Measurements from ENCODE around the gene EXOSC6.
"Not testable (repeated sequence)": the region's sequence is repeated elsewhere in the genome, so short reads cannot be mapped to it uniquely, and the experiment has no call there.

Gene EXOSC6

DNA sequence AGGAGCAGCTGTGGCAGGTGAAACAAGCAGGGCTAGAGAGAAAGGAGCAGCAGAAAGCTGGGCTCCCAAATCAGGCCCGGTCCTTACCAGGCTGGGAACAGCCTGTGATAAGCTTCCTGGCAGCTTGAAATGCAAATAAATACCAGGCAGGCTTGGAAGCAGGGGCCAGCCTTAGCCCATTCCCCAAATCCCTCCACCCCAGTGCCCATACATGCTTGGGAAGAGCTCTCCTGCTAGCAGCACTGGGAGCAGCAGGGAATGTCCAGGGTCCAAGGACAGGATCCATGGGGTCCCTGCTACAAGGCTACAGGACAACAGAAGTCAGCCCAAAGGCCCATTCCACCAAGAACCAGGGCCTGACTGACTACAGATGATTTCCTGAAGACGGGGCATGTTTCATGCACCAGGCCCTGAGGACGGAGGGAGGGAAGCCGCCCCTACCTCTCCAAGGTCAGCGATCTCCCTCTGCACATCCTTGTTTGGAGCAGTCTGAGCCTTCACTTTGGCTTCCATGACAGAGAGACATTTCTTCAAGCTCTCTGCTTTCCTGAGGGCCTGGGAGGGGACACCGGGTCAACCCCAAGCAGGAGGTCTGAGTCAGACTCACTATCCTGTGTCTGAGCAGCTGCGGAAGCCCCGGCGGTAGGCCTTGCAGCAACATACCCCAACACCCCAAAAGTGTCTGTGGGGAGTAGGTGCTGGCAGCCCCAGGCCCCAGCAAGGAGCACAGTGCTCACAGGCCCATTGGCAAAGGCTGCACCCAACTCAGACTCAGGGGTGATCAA lies 2.6 kb upstream of the EXOSC6 start:
- no peak for DNase-seq

DNA sequence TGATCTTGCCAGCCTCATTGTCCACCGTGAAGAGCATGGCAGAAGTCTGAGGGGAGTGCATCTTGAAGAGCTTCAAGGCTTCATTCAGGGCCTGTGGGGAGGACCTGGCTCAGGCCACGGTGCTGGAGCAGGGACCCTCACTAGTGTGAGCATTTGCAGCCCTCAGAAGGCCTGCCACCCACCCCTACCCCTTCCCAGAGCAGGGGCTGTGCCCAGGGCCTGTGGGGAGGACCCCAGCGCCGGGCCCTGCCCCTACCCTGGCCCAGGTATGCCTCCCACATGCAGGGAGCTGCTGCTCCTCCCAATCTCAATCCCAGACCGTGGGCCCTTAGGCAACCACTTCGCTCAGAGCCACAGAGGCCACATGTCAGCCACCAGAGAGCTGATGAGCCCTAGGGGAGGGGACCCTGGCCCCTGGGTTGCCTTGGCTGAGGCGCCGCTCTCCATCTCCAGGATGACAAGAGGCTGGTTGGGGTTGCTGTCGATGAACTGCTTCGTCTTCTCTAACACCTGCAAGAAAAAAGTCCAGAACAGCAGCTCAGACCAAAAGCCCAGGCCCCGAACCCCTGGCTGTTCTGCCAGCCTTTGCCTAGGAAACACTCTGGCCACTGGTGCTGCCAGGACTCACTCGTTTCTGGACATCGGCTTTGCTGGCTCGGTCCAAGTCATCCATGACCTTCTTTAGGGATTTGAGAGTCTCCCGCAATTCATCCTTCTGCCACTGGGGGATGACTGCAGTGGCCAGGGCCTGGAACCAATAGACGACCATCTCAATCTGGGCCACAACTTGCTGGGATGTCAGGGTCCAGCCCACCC lies 1.8 kb upstream of the EXOSC6 start:
- peak; percentile 28 for DNase-seq

DNA sequence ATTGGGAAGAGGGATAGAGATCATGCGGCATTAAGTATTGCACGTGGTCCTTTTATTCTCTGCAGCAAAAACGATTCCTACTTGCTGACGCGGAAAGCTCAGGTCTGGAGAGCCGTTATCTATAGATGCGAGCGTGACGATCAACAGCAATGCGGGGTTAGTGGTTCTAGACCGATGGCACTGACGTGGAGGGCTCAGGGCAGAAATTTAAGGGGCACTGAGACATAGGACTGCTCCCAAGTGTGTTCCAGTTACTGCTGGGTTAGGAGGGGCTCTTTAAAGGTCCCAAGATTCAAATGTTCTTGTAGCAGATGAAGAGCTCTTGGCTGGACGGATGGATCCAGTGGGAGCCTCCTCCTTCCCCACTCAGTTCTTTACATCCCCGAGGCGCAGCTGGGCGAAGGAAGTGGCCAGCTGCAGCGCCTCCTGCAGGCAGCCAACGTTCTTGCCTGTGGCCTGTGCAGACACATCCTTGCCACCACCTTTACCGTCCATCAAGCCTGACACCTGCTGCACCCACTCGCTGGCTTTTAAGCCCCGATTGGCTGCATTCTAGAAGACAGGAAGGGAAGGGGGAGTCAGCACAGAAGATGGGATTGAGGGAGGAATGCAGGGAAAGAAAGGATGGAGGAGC lies 732 bp upstream of the EXOSC6 start:
- DNase-seq: no peak

DNA sequence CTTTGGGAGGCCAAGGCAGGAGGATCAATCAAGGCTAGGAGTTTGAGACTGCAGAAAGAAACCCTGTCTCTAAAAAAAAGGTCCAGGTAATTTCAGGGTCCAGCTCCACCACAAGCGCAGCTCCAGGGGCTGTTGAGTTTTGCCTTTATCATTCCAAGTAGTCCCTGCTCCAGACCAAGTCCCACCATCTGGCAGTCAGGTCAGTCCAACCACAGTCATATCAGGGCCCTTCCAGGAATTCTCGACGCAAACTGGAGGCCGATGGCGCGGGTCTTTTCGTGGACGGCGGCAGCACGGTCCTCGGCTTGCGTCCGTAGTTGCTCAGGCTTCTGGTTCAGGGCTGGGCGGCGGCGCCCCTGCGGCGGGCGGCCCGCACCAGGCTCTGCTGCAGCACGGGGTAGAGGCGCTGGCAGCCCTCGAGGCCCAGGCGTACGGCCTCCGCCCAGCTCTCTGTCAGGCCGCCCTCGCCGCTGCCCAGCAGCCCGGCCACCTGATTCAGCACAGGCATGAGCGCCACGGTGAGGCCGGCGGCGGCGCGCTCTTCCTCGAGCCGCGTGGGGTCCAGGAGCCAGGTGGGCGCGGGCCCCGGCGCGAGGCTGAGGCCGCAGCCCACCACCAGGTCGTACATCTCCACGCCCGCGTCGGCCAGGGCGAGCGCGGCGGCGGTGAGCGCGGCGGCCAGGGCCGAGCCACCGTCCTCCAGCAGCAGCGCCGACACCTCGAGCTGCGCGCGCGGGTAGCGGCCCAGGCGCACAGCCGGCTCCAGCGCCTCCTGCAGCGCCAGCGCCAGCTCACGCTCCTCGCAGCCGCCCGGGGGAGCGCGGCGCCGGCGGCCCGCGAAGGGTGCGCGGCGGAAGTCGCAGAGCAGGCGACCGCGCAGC lies 752 bp downstream of the EXOSC6 start:
- peak; percentile 29 for DNase-seq

DNA sequence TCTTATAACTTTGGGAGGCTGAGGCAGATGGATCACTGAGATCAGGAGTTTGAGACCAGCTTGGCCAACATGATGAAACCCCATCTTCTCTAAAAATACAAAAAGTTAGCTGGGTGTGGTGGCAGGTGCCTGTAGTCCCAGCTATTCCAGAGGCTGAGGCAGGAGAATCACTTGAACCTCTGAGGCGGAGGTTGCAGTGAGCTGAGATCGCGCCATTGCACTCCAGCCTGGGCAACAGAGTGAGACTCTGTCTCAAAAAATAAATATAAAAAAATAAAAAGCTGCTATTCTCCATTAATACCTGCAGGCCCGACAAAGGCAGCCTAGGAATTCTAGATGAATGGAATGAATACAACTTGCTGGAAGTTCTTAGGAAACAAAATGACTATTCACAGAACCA lies 2.0 kb downstream of the EXOSC6 start:
- DNase-seq: not testable (repeated sequence)

DNA sequence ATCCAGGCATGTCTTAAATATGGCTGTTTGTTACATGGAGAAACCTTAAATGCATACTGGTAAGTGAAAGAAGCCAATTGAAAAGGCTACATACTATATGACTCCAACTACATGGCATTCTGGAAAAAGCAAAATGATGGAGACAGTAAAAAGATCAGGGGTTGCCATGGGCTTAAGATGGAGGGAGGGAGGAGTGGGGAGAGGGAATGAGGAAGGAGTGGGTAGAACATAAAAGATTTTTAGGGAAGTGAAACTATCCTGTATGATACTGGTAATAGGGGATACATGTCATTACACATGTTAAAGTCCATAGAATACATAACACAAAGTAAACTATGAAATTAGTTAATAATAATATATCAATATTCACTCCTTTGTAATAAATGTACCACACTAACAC lies 13.0 kb downstream of the EXOSC6 start:
- DNase-seq: not testable (repeated sequence)

DNA sequence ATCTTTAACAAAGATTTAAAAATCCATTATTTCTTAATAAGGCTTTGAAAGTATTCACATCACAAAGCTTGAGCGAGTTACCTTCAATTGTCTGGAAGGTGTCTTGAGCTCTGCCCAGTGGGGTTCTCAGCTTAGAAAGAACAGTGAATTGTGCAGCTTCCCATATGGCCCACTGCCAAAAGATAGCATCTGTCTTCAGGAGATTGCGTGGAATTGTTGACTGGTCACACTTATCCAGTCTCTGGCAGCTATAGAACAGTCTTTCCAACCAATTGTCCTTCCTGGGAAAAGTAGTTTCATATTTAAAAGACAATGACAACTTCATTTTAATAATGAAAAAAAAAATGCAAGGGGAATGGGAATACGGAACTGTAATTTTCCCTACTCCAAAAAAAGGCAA lies 19.9 kb downstream of the EXOSC6 start:
- DNase-seq: not testable (repeated sequence)

DNA sequence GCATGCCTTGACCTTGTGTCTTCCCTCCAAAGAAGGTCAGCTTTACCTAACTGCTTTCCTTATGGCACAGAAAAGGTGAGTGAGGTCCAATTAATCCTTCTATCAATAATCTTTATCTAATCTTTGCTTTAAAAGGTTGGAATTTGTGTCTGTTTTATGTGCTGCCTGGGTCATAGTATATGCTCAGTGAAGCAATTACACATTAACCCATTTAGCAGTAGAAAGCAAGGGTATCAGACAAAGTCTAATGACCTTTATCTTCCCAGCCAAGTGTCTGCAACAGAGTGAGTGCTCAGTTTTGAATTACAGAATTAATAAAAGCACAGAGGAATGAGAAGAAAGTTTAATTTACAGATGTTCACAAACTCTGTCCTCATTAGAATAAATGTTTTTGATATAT lies 25.7 kb downstream of the EXOSC6 start:
- DNase-seq: not testable (repeated sequence)

DNA sequence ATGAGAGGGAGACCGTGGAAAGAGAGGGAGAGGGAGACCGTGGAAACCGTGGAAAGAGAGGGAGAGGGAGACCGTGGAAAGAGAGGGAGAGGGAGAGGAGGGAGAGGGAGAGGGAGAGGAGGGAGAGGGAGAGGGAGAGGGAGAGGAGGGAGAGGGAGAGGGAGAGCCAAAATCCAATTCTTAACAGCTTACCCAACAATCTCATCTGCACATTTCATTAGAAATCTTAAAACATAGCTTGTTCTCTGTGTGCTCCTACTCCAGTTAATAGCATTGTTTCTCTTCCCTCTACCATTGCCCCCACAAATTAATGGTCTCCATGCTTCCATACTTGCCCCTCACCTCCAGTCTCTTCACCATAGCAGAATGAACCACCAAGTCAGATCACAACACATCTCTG lies 26.3 kb downstream of the EXOSC6 start:
- DNase-seq: not testable (repeated sequence)

DNA sequence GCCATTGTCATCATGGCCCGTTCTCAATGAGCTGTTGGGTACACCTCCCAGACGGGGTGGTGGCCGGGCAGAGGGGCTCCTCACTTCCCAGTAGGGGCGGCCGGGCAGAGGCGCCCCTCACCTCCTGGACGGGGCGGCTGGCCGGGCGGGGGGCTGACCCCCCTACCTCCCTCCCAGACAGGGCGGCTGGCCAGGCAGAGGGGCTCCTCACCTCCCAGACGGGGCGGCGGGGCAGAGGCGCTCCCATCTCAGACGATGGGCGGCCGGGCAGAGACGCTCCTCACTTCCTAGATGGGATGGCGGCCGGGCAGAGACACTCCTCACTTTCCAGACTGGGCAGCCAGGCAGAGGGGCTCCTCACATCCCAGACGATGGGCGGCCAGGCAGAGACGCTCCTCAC lies 27.1 kb downstream of the EXOSC6 start:
- not testable (repeated sequence) for DNase-seq

DNA sequence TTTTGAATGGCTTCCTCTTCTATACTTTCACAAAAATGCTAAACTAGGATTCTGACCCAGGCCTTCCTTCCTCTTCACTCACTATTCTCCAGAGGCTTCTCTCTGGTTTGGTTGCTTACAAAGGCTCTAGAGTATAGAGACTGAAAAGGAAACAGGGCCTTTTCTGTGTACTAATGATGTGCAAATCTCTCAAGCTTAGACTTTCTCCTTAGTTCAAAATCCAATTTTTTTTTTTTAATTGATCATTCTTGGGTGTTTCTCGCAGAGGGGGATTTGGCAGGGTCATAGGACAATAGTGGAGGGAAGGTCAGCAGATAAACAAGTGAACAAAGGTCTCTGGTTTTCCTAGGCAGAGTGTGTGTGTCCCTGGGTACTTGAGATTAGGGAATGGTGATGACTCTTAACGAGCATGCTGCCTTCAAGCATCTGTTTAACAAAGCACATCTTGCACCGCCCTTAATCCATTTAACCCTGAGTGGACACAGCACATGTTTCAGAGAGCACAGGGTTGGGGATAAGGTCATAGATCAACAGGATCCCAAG lies 27.7 kb downstream of the EXOSC6 start:
- DNase-seq: not testable (repeated sequence)

DNA sequence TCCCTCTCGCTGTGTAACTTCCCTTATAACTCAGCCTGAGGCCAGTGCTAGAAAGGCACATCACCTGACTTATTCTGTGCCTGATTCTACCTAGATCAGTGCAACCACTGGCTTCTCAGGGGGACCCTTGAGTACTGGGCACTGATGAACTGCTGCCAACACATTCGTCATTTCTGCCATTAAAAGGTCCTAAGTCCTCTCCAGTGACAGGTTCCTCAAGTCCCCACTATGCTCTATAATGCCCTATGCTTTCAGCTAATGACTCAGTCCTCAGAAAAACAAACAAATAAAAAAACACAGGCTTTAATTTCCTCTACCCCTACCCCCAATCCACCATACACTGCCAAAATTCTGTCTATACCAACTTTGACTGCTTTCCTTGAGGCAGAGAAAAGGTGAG lies 28.5 kb downstream of the EXOSC6 start:
- not testable (repeated sequence) for DNase-seq

DNA sequence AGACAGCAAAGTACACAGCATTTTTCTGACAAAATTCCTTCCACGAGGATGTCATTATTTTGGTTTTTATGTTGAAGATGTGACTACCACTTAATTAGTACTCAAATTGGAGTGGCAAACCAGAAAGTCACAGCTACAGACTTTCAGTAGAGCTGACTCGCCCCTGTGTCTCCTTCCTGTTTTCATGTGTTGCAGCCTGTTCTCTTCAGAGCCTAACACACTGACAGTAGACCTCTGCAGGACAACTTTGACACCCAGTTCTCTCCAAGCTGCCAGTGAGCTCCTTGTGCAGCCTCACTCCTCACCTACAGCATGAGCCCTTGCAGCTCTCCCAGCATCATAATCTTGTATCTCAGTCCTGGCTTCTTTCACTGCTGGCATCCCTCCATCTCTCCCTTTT lies 29.2 kb downstream of the EXOSC6 start:
- DNase-seq: not testable (repeated sequence)

DNA sequence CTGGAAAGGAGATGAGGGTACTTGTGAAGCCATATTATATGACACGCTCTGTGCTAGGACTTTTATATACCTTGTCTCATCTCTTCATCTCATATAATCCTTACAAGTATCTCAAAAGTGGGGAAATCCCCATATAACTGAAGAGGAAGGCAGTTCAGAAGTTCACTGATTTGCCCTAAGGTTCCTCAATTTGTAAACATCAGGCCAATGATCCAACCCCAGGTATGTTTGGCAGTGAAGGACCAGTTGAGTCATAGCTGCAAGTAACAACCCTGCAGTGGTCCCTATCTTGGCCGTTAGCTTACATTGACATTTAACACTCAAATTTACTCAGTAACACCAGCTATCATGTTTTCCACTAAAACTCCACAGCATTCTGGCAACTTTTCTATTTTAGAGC lies 33.2 kb downstream of the EXOSC6 start:
- not testable (repeated sequence) for DNase-seq

DNA sequence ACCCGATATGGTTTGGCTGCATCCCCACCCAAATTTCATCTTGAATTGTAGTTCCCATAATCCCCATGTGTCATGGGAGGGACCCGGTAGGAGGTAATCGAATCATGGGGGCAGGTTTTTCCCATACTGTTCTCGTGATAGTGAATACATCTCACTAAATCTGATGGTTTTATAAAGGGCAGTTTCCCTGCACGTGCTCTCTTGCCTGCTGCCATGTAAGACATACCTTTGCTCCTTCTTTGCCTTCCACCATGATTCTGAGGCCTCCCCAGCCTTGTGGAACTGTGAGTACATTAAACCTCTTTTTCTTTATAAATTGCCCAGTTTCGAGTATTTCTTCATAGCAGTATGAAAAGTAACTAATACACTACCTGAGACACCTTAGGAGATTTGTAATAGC lies 45.4 kb downstream of the EXOSC6 start:
- DNase-seq: not testable (repeated sequence)

DNA sequence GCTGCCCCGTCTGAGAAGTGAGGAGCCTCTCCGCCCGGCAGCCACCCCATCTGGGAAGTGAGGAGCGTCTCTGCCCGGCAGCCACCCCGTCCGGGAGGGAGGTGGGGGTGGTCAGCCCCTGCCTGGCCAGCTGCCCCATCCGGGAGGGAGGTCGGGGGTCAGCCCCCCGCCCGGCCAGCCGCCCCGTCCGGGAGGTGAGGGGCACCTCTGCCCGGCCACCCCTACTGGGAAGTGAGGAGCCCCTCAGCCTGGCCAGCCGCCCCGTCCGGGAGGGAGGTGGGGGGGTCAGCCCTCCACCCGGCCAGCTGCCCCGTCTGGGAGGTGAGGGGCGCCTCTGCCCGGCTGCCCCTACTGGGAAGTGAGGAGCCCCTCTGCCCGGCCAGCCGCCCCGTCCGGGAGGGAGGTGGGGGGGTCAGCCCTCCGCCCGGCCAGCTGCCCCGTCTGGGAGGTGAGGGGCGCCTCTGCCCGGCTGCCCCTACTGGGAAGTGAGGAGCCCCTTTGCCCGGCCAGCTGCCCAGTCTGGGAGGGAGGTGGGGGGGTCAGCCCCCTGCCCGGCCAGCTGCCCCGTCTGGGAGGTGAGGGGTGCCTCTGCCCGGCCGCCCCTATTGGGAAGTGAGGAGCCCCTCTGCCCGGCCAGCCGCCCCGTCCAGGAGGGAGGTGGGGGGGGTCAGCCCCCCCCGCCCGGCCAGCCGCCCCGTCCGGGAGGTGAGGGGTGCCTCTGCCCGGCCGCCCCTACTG lies 46.9 kb downstream of the EXOSC6 start:
- DNase-seq: not testable (repeated sequence)

DNA sequence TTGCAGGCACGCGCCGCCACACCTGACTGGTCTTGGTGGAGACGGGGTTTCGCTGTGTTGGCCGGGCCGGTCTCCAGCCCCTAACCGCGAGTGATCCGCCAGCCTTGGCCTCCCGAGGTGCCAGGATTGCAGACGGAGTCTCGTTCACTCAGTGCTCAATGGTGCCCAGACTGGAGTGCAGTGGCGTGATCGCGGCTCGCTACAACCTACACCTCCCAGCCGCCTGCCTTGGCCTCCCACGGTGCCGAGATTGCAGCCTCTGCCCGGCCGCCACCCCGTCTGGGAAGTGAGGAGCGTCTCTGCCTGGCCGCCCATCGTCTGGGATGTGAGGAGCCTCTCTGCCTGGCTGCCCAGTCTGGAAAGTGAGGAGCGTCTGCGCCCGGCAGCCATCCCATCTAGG lies 47.7 kb downstream of the EXOSC6 start:
- DNase-seq: not testable (repeated sequence)

DNA sequence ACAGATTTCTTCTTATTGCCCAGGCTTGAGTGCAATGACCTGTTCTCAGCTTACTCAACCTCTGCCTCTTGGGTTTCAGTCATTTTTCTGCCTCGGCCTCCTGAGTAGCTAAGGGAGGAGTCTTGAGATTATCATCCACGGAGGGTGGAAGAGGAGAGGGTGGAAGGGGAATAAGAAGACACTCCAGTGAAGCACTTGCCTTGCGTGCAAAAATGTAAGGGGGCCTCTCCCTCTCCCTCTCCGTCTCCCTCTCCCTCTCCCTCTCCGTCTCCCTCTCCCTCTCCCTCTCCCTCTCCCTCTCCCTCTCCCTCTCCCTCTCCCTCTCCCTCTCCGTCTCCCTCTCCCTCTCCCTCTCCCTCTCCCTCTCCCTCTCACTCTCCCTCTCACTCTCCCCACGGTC lies 48.2 kb downstream of the EXOSC6 start:
- DNase-seq: not testable (repeated sequence)

DNA sequence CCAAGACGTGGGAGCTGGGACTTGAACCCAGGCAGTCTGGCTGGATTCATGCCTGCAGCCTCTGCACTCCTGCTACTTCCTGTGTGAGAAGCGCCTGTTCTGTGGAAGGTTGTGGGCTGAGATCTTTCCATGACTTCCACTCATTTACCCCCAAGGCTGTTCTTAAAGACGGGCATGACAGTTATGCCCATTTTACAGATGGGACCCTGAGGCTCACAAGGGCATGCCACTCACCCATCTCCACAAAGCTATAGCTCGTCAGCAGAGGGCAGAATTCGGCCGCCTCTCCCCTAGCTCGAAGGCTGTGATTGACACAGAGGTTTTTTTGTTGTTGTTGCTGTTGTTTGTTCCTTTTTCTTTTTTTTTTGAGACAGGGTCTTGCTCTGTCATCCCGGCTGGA lies 51.7 kb downstream of the EXOSC6 start:
- not testable (repeated sequence) for DNase-seq

DNA sequence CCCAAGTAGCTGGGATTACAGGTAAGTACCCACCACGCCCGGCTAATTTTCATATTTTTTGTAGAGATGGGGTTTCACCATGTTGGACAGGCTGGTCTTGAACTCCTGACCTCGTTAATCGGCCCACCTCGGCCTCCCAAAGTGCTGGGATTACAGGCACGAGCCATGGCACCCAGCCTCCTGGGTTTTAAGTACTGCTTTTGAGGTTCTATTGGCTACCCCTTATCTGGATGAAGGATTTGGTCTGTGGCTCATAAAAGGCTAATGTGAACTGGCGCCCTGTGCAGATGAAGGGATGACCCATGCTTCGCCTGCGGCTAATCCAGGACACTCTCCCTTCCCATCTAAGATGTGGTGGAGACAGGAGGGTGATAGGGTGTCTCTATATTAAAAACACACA lies 52.6 kb downstream of the EXOSC6 start:
- DNase-seq: not testable (repeated sequence)

DNA sequence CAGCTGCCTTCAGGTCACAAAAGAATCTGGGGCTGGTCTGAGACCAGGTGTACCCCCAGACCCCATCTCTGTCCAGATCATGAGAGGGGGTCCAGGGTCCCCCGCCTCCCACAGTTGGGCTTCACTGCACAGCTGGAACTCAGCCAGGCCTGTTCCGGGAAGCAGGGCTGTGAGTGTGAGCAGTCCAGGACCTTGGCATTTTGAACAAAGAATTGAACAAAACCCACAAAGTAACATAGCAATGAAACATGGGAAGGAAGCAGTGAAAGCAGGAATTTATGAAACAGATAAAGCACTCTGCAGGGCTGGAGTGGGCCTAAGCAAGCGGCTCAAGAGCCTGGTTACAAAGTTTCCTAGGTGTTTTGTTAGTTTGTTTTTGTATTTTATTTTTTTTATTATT lies 53.1 kb downstream of the EXOSC6 start:
- DNase-seq: not testable (repeated sequence)

DNA sequence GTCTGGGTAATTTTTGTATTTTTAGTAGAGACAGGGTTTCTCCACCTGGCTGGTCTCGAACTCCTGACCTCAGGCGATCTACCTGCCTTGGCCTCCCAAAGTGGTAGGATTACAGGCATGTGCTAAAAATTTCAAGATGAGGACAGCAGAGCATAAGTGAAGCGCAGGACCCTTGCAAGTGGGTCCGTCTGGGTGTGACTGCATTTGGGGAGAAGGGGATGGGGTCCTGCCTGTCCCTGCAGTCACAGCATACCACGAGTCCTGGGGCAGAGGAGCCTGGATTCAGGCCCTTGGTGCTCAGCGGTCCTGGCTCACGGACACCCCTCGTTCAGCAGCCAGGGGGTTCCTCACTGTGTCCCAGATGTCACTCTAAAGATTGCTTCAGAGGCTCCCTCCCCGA lies 53.5 kb downstream of the EXOSC6 start:
- not testable (repeated sequence) for DNase-seq

All from activated CD8-positive, alpha-beta memory T cell treated with anti-CD3 and anti-CD28 coated beads, Interleukin-2, amount 50 U/mL, for 4 hours (primary cell).